ENCODE data around the gene ABCC4.

GRCh38 chr13:95056266-95056665 lies 245.0 kb downstream of the ABCC4 start:
- no peak for TF ChIP-seq CTCF (IDR thresholded peaks at IDR 0.05)
- TF ChIP-seq EP300 (IDR thresholded peaks at IDR 0.05): no peak

Data from suprapubic skin (tissue), 3 donors.